ENCODE results near the gene ARL1.
"Not testable (repeated sequence)": the region's sequence is repeated elsewhere in the genome, so short reads cannot be mapped to it uniquely, and the experiment has no call there.

ARL1 gene

GRCh38 chr12:101407436-101408345 is at the start of gene ARL1:
ARL1 (minus strand) TSS chr12:101407772; CDS start chr12:101407645, 127 bp downstream.
- DNase-seq = peak; percentile 60

DNA sequence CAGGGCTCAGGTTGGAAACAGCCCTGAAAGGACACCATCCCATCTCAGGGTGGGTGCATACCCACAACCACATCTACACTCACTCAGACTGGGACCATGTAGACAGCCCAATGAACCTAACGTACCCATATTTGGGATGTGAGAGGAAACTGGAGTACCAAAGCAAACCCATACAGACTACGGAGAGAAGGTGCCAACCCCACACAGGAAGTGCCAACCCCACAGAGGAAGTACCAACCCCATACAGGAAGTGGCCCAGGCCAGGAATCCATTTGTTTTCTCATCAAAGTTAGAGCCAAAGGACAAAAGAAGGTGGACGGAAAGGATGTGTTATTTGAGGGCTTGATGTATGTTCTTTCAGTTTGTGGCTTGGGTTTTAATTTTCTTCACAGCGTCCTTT is 48.1 kb upstream of the ARL1 start:
- no peak for DNase-seq

GRCh38 chr12:101441461-101442224 is 34.1 kb upstream of the ARL1 start:
- no peak for DNase-seq

DNA sequence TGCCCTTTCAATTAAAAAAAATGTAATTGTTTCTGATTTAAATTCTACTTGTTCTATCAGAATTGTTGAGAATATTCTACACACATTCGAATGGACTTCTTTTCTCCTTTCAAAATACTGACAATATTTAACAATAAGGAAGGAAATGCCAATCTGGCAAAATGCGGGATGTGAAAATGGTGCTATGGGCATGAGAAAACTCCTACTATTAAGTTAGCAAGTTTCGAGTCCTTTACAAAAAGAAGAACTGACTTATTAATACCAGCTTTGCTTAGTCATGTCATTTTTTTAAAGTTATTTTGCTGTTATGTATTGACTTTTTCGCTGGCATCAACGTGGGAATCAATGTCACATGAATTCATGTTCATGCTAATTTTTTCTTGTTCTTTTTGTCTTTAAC is 31.7 kb upstream of the ARL1 start:
- DNase-seq = no peak

GRCh38 chr12:101436136-101436535 is 28.6 kb upstream of the ARL1 start:
- no peak for DNase-seq

- DNase-seq = no peak
These were observed 22.9 kb upstream of the ARL1 start for GRCh38 chr12:101430456-101430855.

DNA sequence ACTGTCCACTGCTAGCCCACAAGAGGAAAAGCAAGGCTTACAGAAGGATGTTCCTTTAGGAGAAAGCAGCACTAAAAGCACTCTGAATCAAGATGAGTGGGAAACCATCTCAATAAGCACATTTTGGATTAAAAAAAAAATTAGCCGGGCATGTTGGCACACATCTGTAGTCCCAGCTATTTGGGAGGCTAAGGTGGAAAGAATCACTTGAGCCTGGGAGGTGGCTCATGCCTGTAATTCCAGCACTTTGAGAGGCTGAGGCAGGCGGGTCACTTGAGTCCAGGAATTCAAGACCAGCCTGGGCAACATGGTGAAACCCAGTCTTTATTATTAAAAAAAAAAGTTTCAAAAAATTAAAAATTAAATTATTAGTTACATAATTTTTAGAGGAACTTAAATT is 17.0 kb upstream of the ARL1 start:
- no peak for DNase-seq

- DNase-seq = not testable (repeated sequence)
These were observed 14.5 kb upstream of the ARL1 start for GRCh38 chr12:101422066-101422465.

- no peak for DNase-seq
These were observed 7.7 kb upstream of the ARL1 start for GRCh38 chr12:101415228-101415627.

- DNase-seq = peak; percentile 73
These were observed 7.1 kb upstream of the ARL1 start for GRCh38 chr12:101414533-101415119.

- DNase-seq = not testable (repeated sequence)
These were observed 2.6 kb upstream of the ARL1 start for GRCh38 chr12:101410169-101410568.

- DNase-seq = no peak
These were observed 530 bp downstream of the ARL1 start for GRCh38 chr12:101407049-101407435.

DNA sequence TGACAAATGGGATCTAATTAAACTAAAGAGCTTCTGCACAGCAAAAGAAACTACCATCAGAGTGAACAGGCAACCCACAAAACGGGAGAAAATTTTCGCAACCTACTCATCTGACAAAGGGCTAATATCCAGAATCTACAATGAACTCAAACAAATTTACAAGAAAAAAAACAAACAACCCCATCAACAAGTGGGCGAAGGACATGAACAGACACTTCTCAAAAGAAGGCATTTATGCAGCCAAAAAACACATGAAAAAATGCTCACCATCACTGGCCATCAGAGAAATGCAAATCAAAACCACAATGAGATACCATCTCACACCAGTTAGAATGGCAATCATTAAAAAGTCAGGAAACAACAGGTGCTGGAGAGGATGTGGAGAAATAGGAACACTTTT is 16.4 kb downstream of the ARL1 start:
- not testable (repeated sequence) for DNase-seq

DNA sequence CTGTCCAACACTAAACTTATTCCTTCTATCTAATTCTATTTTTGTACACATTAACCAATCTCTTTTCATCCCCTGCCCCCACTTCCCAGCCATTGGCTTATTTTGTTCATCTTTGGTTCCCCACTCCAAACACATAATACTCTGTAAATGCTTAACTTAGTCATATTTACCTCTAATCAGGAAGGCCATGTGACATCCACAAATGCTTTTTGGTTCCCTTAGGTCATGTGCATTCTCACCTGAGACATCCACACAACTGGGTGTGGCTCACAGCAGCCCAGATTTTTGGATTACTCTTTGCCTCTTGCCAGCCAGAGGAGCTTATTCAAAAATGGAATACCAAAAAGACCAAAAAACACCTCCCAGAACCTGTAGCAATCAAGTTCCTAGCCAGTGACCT is 28.4 kb downstream of the ARL1 start:
- DNase-seq = no peak

DNA sequence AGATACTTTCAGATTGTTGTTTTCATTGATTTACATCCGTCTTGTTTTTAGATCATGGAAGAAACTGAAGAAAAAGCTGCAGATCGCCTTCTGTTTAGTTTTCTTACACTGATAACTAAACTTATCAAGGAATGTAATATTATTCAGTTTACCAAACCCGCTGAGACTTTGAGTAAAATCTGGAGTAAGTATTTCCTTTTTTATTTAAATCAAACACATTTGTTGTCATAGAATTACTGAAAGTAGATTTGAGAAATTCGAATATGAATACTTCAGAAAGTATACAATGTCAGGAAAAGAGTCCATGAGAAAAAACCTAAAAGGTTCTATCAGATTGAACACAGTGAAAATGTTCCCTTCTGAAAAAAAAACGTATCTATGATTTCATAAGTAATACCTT is 32.0 kb downstream of the ARL1 start:
- DNase-seq = no peak

DNA sequence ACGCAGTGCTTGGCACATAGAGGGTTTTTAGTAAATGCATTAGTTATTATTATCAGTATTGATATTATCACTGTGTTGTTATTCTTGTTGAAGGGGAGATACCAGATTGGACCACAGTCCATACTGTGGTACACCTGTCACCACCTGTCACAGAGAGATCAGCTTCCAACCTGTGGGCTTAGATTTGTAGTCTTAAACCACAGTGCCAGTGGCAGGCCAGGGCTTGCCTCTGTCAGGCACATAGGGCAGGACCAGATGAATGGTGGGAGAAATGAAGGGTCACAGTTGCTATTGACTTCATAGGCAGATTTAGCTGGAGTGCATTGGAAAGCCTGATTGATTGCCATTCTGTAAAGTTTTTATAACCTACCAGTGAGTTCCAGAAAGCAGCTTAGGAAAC is 35.1 kb downstream of the ARL1 start:
- no peak for DNase-seq

DNA sequence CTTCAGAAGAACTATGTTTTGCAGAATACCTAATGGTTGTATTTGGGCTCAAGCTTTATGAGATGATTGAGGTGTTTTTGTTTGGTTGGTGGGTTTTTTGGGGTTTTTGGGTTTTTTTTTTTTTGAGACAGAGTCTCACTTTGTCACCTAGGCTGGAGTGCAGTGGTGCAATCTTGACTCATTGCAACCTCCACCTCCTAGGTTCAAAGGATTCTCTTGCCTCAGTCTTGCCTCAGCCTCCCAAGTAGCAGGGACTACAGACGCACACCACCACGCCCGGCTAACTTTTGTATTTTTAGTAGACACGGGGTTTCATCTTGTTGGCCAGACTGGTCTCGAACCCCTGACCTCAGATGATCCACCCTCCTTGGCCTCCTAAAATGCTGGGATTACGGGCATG is 39.6 kb downstream of the ARL1 start:
- DNase-seq = no peak

DNA sequence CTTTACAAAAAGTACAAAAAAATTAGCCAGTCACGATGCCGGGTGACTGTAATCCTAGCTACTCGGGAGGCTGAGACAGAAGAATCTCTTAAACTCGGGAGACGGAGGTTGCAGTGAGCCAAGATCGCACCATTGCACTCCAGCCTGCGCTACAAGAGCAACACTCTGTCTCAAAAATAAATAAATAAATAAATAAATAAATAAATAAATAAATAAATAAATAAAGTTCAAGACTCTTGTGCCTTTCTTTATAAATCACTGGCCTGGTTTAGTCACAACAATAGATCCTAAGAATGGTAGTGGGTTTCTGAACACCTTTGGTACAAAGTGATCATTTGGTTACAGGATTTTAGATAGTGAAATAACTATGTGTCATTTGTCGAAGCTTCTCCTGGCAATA is 46.1 kb downstream of the ARL1 start:
- DNase-seq = no peak

- DNase-seq = no peak
These were observed 50.8 kb downstream of the ARL1 start for GRCh38 chr12:101356794-101357193.

- no peak for DNase-seq
These were observed 55.9 kb downstream of the ARL1 start for GRCh38 chr12:101351682-101352081.

GRCh38 chr12:101343893-101344292 is 63.7 kb downstream of the ARL1 start:
- no peak for DNase-seq

All from NCI-H2029 treated with DMSO at 0.1 percent for 48 hours (cell line).